Stimulated activated naive CD8-positive, alpha-beta T cell treated with anti-CD3 and anti-CD28 coated beads, Interleukin-15, Interleukin-2, amounts not matched to agents 100 U/mL and 50 U/mL, for 24 hours (primary cell): ENCODE results near the gene MOB3B.
"Not testable (repeated sequence)": the region's sequence is repeated elsewhere in the genome, so short reads cannot be mapped to it uniquely, and the experiment has no call there.

Experiments used
- ATAC-seq: fragments of 150-1000 bp; cut with Tn5 transposase; one replicate; pipeline ENCODE4 v1.10.0; 2021
- DNase-seq: peaks from one replicate; pipeline ENCODE4 v3.0.0; 2021

Gene MOB3B

DNA sequence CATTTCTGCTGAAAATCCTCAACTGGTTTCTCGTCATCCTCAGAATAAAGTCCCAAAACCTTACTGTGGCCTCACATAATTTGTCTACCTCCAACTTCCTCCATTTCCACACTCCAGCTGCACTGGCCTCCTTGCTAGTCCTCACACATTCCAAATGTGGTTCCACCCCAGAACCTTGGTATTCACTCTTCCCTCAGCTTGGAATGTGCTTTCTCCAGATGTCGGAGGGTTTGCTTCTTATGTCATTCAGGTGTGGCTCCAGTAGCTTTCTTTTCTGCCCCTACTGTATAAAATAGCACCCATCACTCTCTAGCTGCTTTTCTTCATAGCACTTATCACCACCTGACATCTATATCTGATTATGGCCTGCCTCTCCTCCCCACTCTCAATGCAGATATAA is 108.0 kb downstream of the MOB3B start:
- ATAC-seq (no peak), DNase-seq (no peak)

DNA sequence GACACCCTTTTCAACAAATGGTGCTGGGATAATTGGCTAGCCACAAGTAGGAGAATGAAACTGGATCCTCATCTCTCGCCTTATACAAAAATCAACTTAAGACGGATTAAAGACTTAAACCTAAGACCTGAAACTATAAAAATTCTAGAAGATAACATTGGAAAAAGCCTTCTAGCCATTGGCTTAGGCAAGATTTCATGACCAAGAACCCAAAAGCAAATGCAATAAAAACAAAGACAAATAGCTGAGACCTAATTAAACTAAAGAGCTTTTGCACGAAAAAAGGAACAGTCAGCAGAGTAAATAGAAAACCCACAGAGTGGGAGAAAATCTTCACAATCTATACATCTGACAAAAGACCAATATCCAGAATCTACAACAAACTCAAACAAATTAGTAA is 110.1 kb downstream of the MOB3B start:
- DNase-seq, ATAC-seq: not testable (repeated sequence)

DNA sequence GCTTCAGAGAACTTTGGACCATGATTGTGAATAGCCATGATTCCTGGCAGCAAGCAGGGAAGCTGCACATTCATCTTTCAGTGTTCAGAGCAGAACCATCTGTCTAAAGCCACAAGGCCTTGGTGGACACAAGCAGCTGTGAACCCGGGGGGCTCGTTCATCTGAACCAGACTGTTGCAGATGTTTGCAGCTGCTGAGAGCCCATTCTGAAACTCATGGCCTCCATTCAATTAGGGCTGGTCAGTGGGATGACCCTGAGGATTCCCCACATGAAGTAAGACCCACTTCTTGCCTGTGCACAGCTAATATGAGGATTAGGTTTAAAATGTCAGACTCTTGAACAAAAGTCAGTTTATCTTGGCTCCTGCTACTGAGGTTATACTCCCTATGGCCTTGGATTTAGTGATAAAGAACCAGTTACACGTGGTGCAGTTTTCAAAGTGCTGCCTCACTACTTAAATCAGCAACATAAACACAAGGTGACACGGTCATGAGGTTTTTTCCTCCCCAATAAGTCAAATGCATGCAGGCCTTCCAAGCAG is 115.3 kb downstream of the MOB3B start:
- ATAC-seq (no peak), DNase-seq (no peak)

DNA sequence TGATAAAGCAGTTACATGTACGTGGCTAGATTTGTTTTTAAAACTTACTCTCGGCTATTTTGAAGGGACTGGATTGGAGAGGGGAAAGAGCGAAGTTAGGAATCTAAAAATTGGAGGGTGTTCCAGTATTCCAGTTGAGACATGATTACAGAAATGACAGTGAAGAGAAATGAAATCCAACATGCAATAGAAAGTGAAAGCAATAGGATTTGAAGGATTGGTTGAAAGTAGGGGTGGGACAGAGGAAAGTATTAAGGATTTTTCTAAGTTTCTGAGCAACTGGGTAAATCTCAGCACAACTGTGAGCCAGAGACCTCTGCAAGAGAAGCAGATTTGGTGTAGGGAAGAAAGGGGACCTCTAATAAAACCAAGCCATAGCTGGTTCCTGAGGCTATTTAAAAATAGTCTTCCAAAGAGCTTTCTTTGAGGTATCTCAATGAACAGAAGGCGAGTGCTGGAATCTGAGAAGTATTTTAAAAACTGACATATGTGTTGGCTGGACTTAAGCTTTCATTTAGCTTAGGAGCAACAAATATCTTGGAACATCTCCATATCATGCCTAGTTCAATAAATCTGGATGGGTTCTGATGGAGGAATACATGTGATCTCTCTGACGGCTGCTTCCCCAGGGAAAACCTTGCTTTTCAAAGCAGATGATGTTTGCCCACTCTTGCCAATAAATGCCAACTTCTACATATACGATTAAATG is 115.9 kb downstream of the MOB3B start:
- ATAC-seq (no peak), DNase-seq (no peak)

DNA sequence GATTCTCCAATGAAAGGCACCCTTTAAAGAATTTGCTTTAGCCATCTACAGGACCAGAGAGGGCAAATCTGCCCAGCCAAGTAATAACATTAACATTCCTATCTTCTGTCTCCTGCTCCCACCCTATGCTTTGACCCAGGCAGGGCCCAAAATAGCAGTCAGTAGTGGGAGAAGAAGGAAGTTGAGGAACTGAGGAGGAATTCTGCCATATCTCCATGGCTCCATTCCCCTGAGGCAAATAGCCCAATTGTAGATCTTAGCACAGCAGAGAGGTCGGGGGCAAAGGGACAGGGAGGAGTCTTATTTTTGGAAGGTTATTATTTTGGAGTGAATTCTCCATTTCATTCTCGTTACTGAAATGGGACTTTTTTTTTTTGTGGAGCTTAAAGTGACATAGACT is 116.7 kb downstream of the MOB3B start:
- ATAC-seq (no peak), DNase-seq (no peak)

DNA sequence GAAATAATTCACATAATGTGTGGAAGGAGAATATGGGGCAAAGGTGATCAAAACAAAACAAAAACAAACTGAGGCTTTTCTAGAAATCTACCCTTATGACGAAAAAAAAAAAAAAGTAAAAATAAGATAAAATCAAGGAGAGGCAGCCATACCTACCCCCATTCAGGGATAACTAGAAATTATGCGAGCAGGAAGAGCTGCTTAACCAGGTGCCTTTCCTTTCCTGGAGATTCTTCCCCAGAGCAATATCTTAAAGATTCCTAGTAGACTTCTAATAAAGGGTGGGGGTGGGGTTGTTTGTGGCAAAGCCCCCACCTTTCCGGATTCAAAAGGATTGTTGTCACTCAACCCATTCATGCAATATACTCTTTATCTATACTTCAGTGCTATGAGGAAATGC is 117.5 kb downstream of the MOB3B start:
- no peak for ATAC-seq
- DNase-seq: no peak

DNA sequence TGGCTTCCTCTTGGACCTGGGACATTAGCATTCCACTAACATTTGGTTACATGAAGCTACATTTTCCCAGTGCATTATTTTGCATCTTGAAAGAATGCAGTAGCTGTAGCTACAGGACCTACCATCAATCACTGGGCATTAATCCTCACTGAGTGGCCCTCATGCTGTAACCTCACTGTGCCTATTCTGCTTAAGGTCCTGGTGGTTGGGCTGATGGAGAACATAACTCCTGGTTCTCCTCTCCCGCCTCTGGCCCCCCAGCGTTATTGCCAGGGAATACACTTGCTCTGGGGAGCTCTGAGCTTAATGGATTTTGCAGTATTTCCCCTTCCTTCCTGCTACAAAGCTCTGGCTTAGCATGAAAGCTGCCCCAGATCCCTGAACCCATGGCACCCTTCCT is 121.1 kb downstream of the MOB3B start:
- ATAC-seq: no peak
- no peak for DNase-seq

DNA sequence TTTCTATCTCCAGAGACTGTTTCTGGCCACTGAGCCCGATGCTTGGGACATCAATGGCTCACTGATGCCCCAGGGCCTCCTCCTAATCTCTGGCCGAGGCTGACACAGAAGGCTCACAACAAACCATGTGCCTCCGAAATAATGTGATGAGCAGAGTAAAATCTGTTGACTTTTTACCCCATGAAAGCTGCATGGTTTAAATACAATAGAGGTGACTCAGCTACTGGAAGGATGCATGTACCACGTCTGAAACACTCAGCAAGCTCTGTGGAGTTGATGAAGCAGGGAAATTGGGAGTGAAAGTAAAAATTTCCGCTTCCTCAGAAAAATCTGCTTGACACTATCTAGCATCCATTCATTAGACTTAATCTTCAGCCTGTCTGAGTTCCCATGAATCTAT is 121.6 kb downstream of the MOB3B start:
- ATAC-seq: no peak
- no peak for DNase-seq

DNA sequence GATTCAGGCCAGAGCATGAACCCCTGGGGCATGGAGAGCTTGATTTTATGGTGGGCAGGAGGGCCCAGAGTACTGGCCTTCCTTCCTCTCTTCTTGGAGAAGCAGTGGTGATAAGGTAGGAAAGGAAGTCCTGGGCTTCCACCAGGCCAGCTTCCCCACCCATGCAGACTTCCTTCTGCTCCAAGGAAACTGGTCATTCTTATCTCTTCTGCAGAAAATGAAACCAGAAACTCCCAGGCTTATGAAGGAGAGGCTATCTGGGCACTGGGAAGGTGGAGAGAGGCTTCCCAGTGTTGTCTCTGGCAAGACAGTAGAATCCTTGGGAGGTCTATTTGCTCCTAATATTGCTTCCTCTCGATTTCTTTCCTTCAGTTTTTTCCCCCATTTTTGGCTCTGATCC is 122.1 kb downstream of the MOB3B start:
- ATAC-seq: no peak
- no peak for DNase-seq

DNA sequence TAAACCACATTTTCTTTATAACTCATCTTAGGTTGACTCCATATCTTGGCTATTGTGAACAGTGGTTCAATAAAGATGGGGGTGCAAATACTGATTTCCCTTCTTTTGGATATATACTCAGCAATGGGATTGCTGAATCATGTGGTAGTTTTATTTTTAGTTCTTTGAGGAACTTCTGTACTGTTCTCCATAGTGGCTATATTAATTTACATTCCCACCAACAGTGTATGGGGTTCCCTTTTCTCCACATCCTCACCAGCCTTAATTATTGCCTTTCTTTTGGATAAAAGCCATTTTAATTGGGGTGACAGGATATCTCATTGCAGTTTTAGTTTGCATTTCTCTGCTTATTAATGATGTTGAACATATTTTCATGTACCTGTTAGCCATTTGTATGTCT is 125.0 kb downstream of the MOB3B start:
- DNase-seq (no peak), ATAC-seq (no peak)

DNA sequence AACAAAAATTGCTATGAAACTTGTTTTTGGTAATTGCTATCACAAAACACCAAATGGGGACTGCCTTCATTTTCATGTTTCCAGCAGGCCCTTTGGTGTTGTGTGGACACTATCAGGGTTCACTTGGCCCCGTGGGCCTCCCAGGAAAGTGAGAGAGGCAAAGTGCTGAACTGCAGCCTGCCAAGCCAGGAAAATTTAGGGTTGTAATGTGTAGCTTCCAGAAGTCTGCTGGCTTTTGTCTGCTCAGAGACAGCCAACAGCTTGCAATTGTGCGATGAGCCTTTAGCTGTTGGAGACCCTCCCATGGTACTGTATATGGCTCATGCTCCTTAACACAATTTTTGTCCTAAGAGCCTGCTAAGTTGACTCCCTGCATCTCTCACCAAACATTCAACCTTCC is 127.0 kb downstream of the MOB3B start:
- ATAC-seq: no peak
- DNase-seq: no peak

DNA sequence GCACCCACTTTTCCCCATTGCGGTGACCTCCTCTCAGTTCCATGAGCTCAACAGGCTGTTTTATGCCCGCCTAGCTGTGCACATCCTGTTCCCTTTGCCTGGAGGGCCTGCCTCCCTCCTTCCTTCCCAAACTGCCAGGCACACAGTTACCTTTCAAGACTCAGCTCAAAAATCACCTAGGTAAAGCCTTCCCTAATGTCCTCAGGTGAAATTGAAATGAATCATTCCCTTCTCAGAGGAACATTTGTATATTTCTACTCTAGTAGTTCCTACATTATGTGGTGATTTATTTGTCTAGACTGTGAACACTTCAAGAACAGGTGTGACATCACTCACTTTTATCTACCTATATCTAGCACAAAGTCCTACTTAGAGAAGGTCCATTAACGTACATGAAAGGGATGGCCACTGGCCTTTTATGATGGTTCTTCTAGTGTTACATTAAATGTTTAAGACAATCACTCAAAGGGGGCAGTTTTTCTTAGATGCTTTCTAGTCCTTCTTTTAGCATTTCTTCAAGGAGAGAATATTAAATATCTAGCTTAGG is 129.2 kb downstream of the MOB3B start:
- ATAC-seq: no peak
- DNase-seq: no peak

DNA sequence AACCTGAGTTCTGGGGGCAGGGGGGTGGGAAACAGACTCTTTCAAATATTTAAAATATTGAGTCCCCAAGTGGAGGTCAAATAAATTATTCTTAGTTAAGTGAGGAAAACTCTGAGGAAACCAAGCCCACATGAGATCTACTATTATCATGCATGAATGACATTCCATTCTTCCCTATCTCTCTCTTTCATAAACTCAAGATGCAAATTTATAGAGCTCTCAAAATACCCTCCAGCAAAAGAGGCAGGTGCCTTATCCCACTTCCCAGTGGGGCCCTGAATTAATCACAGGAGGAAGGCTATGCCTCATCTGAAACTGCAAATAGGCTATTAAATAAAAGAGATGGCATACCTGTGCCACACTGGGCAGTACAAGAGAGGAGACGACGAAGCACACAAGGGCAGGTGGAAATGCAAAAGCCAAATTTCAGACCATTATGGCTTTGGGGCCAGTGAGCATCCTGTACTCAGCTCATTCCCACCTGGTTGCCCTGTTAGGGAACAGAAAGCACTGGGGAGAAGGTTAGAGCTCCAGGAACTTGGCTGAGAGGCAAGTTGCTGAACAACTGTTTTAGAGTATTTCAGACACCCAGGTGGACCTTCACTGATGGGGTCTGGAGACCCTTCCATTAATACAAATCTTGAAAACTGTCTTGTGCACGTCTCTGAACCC is 130.5 kb downstream of the MOB3B start:
- ATAC-seq: no peak

DNA sequence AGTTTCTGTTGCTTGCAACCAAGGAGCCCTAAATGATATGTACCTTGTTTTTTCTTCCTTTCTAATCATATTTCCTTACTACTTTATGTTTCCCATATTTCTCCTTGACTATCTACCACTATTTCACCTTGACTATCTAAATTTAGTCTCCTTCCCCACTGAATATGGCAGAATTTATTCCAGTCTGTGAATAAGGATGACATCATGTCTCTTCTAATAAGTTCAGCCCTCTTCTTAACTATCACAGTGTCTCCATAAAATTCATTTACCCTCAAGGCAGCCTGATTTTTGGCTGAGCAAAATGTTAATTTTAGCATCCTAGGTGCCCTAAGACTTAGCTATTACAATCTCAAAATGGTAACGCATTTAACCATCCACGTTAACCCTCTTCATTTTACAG is 133.1 kb downstream of the MOB3B start:
- DNase-seq: no peak
- ATAC-seq: no peak

More for the DNA sequence above, 130.5 kb downstream of the MOB3B start:
- DNase-seq: no peak

DNA sequence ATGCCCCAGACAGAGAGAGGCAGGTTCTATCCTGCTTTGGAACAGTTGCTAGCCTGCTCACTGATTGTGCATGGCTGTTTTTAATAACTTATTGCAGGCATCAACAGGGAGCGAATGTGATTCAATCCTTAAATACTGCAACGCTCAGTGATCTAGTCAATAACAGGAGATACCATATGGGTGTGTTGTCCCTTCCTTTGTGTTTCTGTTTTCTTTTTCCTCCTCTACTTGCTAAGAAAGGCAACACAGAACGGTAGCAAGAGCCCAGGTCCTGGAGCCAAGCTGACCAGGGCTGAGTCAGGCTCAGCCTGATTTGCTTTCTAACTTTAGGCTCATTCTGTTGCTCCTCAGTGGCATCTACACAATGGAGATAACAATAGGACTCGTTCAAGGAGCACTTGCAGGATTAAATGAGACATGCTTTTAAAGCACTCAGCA is 134.1 kb downstream of the MOB3B start:
- no peak for ATAC-seq
- DNase-seq: no peak

DNA sequence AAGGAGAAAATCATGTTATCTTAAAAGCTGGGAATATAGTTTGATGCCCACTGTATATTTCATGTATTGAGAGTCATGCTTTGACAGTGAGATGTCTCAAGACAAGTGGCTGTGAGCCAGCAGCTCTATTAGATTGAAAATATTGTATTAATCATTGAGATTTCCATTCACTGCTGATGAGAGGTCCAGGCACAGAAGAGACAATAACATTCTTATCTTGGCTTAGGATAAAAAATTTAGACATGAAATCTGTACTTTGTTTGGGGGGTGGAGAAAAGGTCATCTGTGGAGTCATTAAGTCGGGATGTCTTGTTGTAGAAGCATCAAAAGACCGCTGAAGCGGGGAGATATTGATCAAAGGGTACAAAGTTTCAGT is 134.8 kb downstream of the MOB3B start:
- ATAC-seq (no peak), DNase-seq (no peak)

DNA sequence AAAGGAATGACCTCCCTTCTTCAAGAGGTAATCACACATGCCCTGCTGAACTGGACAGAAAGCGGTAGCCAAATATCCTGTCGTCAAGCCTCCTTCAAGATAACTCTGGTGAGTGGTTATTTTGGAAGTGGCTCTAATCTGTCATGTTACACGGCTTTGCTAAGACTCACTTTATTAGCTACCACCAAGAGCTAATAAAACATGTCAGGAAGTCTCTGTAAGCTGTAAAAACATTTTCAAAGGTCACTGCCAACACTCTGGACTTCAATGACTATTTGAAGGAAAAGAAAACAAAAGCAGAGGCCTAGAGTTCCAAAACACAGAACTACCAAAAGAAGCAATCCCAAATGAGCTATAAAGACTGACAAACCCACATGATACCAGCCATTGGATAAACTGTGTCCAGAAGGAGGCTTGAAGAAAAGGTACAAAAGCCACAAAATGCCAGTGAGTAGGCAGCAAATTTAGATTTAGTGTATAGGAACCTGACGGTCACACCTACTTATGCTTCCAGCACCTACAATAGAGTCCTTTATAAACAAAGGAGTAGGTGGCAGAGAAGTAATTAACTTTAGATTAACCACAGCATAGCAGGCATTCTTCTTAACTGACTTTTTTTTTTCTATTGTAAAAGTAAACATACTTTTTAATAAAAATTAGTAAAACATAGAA is 135.3 kb downstream of the MOB3B start:
- no peak for ATAC-seq
- DNase-seq: no peak

DNA sequence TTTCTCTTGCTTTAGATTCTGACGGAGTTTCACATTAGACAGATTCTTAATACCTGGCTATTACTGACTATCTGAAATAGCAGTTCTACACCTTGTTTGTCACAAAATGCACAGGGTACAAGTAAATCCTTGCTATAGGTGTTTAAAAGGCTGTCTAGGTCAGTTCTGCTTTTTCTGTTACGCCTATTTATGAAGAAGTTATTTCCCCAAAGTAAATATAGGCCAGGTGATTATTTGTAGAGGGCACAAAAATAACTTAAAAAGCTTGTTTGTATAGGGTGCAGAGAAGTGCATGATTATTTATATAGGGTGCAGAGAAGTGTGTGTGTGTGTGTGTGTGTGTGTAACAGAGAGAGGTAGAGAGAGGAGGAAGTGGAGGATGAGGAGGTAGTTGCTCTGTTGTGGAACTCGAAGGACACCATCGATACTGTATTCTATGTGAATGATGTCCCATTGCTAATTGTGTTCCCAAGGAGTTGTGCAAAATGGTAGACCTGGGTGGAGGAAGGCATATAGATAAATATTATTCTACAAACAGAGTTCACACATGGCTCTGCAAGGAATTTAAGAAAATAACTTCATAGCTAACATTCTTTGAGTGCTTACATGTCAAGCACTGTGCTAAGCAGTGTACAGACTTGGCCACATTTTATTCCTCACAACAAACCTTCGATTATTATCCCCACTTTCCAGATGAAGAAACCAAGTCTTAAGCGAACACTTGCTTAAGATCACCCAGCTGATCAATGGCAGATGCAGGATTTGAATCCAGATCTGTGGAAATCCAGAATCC is 136.4 kb downstream of the MOB3B start:
- DNase-seq: no peak
- ATAC-seq: no peak

DNA sequence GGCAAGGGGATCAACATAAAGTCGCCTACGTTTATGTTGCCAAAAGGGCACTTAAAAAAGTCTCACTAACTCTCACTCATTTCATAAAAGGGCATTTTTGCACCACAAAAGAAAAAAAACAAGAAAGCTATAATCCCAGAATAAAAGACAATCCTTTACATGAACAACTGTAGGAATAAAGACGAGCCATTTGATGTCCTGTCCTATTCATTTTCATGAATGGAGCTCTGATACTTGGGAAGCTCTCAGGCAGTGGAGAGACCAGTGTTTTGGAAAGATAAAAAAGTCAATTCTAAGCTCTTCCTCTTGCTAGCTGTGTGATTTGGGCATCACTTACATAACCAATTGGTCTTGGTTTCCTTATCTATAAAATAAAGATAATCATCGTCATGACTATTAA is 137.2 kb downstream of the MOB3B start:
- no peak for ATAC-seq
- DNase-seq: no peak

DNA sequence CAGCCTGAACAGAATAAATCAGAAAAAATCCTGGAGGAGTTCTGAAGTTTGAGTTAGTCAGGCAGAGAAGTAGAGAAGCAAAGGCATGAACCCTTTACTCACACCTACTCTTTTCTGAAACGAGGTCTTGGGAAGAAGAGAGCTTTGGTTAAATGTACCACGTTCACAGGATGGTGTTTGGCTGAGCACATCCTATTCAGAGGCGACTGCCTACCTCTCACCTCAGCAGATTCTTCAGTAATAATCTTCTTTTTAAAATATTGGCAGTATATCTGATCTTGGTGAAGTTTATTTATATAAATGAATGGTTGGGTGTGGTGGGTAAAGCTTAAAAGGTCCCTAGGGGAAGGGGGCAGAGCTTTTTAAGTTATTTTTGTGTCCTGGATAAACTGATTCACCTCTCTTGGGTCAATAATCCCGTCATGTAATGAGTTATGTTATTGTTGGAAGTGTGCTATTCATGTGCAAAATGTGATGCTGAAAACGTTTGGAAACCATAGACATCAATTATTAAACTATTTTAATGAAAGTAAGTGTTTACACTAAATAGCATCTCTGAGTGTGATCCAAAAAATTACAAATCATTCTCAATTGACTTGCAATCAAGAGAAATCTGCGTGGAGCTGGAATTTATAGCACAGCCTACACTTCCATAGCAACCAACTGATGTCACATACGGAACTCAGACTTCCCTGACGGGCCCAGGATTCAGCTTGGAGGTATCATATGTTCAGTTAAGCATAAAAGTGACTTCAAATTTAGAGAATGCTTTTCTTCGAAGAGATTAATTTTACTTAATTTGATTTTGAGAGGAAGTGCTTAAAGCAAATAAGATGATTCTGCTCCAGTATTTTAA is 138.3 kb downstream of the MOB3B start:
- ATAC-seq: no peak
- DNase-seq: no peak

DNA sequence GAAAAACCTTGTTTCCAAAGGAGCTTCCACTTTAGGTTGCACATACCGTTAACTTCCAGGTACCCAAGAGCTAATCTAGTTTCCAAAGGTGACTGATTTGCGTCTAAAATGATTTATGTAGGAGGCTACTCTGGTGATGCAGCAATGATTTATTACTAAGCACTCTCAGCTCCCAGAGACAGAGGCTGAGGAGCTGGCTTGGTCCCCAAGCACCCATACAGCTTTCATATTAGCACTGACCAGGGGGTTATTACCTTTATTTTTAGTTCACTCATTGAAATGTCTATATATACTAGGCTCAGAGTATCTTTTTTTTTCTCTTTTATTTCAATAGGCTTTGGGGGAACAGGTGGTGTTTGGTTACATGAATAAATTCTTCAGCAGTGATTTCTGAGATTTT is 141.5 kb downstream of the MOB3B start:
- ATAC-seq (no peak), DNase-seq (no peak)
